PC-9 (cell line): Measurements from ENCODE around the gene NLGN1.

Experiments
- EZH2 ChIP-seq: fragments of 200-600 bp; sonication (generic); IDR thresholded peaks from 2 replicates; pipeline ENCODE4 v1.8.0; 2017; ENCODE audit warnings: antibody characterized with exemption, low read depth
- TF ChIP-seq, protein P1 (sequence below): fragments of 200-600 bp; sonication (generic); conservative IDR thresholded peaks from 2 replicates; pipeline ENCODE4 v1.6.1; 2017; ENCODE audit warnings: mixed run types, antibody characterized with exemption, mild to moderate bottlenecking, moderate library complexity

DNA sequence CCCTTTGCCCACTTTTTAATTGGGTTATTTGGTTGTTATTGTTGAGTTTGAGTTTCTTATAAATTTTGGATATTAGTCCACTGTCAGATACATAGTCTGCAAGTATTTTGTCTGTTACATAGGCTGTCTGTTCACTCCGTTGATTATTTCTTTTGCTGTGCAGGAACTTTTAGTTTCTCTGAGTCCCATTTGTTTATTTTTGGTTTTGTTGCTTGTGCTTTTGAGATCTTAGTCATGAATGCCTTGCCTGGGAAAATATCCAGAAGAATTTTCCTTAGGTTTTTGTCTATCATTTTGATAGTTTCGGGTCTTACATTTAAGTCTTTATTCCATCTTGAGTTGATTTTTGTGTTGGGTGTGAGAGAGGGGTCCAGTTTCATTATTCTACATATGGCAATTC, 254.5 kb downstream of the NLGN1 start:
- TF ChIP-seq, protein P1, sequence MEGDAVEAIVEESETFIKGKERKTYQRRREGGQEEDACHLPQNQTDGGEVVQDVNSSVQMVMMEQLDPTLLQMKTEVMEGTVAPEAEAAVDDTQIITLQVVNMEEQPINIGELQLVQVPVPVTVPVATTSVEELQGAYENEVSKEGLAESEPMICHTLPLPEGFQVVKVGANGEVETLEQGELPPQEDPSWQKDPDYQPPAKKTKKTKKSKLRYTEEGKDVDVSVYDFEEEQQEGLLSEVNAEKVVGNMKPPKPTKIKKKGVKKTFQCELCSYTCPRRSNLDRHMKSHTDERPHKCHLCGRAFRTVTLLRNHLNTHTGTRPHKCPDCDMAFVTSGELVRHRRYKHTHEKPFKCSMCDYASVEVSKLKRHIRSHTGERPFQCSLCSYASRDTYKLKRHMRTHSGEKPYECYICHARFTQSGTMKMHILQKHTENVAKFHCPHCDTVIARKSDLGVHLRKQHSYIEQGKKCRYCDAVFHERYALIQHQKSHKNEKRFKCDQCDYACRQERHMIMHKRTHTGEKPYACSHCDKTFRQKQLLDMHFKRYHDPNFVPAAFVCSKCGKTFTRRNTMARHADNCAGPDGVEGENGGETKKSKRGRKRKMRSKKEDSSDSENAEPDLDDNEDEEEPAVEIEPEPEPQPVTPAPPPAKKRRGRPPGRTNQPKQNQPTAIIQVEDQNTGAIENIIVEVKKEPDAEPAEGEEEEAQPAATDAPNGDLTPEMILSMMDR: no peak
- TF ChIP-seq EZH2: no peak
